Eye (tissue), 1 donor: ENCODE data around the gene TACC2.
A peak's percentile ranks its signal among the peaks of the same experiment; 100 is the strongest.

Source experiments
- DNase-seq: peaks from one replicate; pipeline ENCODE4 v3.0.0-alpha.2; 2015

The TACC2 gene

DNA sequence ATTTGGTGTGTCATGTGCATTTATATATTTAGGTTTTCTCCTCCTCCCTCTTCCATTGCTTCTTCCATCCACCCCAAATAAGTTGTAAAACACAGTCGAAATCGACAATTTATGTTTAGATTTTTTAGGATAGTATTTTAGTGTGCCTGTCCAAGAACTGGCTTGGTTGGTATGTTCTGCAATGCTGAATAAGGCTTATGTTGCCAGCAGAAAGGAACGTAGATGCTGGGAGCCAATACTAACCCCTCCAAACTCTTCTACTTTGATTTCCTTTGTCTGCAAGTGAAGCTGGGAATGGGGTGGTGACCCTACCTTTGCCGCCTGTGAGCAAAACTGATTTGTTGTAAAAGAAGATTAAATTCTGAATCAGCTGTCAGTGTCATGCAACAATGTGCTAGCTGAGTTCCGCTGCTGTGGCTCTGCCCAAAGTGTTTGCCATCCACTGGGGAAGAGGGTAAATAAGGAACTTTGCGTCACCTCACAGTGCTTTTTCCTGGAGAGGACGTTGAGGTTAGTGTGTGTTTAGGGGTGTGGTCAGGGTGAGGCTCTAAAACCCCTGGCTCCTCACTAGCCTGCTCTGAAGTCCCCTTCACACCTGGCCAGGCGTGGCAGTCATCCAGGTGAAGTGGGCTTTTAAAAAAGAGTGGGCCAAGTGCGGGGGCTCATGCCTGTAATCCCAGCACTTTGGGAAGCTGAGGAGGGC, 44.4 kb downstream of the TACC2 start:
- DNase-seq: no peak

DNA sequence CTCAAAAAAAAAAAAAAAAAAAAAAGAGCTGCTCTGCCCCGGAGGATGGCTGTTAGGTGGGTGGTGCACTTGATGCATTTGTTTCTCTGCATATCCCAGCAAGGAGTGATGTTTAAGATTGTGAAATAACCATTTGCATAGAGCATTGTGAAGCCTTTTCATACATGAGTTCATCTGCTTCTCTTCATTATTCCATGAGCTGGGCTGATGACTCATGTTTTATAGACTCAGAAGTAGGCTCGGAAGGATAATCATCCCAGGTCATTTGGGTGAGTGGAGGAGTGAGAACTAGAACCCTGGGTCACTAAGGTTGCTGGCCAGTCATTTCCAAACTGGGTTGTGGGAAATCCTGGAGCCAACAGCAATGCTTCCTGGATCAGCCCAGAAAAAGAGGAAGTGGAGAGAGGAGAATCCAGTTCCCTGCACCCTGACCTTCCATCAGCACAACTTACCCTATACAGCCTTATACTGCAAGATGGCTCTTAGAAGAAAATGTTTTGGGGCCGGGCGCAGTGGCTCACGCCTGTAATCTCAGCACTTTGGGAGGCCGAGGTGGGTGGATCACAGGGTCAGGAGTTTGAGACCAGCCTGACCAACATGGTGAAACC, 45.3 kb downstream of the TACC2 start:
- DNase-seq: no peak

DNA sequence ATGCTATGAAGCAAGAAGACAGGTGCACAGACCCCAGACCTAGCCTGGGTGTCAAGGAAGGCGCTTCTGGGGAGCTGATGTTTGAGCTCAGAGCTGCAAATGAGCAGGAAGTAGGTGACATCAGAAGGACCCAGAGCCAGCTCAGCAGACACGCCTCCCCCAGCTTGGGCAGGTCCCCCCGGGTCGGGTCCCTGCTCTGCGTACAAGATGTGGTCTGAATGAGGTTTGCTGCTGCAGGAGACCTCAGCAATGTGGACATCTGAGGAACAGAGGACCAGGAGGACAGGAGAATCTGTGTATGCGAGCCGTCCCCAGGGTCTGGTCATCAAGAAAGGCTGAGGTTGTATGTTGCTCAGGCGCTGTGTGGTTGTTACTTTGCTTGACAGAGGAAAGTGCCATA, 51.8 kb downstream of the TACC2 start:
- no peak for DNase-seq

DNA sequence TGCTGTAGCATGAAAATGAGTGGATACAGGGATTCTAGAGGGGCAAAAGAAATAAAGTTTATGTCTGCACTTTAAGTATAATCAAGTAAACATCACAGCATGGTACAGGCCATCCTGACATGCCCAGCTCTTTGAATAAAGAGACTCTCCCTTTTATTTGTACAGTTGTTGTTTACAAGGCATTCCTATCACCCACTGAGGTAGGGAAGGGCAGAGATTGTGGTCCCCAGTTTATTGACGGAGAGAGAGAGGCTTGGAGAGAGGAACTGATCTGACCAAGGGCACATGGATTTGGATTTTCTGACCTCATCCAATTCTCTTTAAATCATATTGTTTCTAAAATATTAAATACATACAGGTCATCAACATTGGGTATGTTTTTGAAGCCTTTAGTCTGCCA, 53.9 kb downstream of the TACC2 start:
- no peak for DNase-seq

DNA sequence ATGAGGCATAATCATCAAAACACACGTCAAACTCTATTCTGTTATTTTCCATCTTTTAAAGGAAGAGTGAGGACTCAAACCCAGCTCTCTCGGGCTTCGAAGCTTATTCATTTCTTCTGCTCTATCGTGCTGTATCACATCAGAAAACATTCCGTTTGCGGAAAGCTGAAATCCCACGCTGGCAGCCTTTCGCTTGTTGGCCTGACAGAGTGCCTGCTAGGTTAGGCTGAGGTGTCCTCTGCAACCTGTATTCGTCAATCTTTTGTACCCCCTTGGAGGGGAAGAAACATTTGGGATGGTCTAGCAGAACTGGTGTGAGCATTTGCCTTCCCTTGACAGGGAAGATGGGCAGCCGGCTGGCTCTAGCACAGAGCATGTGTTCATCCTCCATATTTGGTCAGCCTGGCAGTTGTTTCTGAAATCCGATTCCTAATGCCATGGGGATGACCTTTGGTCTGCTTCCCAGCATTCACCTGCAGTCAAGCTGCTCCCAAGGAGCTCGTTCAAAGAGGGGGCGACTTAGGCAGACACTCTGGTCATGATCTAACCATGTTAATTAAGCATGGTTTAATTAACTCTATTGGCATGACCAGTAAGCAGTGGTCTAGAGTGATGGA, 55.2 kb downstream of the TACC2 start:
- DNase-seq: peak; percentile 74

DNA sequence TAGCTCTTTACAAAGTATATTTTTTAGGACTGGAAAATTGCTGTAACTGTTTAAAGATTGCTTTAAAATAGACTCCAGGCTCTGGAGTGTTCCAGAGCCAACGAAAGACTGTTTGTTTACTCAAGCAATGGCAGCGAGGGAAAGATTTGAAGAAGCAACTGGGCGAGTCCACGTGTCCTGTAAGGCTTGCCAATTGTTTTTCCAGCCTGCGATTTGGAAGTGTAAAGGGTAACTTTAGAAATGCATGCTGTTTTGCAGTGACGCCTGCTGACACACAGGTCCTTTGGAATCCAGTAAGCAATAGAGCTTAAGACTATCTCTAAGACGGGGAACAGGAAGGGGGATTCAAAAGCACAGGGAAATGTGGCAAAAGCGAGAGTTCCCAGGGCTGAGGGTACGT, 55.8 kb downstream of the TACC2 start:
- peak; percentile 60 for DNase-seq

- no peak for DNase-seq
Observed at GRCh38 chr10:122045212-122045611, 56.2 kb downstream of the TACC2 start.

DNA sequence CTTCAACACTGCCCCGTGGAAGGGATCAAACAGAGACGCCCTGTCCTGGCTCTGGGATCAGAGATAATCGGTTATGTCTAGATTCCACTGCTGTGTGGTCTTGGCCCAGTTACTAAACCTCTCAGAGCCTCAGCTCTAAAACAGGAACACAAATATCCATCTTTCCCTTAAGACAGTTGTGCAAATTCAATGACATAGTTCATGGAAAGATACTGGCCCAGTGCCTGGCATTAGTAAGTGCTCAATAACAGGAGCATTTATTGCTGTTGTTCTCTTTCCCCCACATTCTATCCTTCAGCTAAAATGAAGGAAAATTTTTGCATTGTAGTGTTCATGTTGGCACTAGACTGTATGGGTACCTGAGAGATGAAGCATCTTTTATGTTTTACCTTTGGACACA, 58.6 kb downstream of the TACC2 start:
- no peak for DNase-seq

DNA sequence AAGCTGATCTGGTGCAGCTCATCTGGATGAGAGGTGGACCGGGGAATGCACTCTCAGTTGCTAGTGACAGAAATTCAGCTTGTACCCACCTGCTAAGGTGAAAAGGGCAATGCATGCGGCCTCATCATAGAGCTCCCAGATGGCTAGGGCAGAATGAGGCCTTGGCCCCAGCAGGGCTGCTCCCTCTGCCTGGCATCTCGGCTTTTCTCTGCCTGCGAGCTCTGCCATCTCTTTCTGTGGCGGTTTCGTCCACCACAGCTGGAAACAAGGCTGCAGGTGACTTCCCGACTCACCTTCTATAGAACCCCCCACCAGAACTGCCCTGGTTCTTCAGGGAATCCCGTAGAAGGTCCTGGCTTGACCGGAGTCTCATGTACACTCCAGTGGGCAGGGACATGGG, 60.1 kb downstream of the TACC2 start:
- DNase-seq: no peak

GRCh38 chr10:122050311-122050710, 61.3 kb downstream of the TACC2 start:
- no peak for DNase-seq

GRCh38 chr10:122050811-122051210, 61.8 kb downstream of the TACC2 start:
- DNase-seq: no peak

DNA sequence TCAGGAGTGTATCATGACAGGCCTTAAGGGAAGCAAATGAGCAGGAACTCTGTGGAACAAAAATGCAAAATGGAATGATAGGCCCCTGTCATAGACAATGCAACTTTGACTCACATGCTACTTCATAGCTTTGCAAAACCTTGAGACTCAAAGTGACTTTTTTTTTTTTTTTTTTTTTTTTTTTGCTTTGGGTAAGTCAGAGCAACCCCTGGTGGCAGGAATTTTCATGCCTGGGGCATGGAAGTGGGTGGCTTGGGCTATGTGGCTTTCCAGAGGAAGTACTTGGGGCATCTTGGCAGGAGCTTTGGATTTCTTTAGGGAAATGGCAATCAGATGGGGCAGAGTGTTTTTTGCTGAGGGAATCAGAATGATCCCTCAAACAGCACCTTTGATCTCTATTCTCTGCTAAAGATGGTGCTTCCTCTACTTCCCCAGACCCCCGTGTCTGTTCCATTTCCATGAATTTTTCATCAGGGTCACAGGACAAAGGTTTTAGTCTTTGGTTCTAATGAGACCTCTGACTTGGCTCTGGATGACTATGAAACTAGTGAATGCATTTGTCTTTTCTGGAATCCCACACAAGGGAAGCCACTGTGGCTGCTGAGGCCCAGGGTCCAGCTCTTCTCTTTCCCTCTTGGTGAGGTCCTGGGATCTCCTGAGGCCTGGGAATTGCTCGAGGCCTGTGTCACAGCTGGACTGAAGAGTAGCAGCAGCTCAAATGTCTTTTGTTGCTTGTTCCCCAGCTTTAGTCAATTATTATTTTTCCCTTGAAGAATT, 62.8 kb downstream of the TACC2 start:
- DNase-seq: peak; percentile 82

GRCh38 chr10:122052701-122053100, 63.7 kb downstream of the TACC2 start:
- DNase-seq: no peak

- no peak for DNase-seq
Observed at GRCh38 chr10:122053314-122053713, 64.4 kb downstream of the TACC2 start.

DNA sequence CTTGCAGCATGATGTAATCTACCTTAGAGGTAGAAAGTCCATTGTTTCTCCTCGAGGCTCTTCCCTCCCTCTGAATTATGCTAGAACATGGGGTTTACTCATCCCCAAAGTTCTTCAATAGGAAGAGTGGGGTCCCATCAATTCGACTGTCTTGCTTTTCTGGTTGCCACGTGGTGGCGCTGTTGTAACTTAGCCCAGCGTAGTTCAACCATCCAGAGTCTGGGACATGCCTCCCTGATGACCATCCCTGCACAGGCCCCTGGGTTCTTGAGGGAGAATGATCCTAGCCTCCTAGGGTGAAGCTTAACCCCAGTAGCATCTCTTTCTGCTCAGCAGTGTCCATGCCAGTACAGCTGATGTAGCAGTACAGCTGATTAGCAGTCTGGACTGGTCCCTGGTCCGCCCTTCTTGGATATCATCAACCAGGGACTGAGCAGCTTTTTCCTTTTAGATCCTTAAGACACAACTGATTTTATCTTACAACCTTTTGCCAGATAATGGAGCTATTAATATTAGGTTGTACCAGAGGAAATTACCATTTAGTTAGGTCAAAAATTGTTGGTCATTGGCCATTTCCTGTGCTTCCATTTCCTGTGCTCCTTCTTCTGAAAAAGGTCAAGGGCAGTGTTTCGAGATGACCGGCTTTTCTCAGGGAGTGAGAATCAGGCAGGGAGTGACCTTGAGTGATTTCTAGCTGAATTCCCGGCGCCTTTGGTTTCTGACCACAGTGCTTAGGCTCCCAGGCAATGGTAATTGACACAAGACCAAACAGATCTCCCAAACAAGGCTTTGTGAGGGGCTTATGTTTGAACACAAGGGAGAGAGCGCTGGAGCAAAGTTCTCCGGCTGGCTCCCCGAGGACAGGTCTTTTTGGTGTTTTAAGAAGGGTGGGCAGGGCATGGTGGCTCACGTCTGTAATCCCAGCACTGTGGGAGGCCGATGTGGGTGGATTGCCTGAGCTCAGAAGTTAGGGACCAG, 65.4 kb downstream of the TACC2 start:
- peak; percentile 59 for DNase-seq

DNA sequence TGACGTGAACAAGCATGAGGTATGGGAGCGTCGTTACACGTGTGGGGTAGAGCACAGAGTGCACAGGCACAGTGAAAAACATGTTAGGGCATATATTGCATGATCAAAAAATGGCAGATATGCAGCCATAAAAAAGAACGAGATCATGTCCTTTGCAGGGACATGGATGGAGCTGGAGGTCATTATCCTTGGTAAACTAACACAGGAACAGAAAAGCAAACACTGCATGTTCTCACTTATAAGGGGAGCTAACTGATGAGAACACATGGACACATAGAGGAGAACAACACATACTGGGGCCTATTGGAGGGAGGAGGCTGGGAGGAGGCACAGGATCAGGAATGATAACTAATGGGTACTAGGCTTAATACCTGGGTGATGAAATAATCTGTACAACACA, 66.3 kb downstream of the TACC2 start:
- DNase-seq: no peak

DNA sequence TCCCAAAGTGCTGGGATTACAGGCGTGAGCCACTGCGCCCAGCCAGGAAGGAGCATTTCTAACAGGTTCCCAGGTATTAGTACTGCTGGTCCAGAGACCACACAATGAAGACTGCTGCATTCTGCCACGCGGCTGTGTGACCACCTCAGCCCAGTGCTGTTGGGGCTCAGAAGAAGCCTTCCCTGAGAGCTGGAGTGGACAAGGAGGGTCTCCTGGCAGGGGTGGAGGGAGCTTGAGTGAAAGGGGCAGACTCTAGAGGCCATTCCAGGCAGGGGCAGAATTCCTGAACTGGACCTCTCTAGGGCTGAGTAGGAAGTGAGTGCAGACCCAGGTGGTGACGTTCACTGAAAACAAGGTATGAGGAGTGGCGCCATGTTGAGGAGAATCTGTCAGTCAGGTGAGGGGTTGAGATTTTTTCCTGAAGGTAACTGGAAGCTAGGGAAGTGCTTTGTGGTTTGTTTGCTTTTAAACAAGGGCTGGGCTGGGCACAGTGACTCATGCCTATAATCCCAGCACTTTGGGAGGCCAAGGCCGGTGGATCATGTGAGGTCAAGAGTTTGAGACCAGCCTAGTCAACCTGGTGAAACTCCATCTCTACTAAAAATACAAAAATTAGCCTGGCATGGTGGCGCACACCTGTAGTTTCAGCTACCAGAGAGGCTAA, 67.6 kb downstream of the TACC2 start:
- no peak for DNase-seq

DNA sequence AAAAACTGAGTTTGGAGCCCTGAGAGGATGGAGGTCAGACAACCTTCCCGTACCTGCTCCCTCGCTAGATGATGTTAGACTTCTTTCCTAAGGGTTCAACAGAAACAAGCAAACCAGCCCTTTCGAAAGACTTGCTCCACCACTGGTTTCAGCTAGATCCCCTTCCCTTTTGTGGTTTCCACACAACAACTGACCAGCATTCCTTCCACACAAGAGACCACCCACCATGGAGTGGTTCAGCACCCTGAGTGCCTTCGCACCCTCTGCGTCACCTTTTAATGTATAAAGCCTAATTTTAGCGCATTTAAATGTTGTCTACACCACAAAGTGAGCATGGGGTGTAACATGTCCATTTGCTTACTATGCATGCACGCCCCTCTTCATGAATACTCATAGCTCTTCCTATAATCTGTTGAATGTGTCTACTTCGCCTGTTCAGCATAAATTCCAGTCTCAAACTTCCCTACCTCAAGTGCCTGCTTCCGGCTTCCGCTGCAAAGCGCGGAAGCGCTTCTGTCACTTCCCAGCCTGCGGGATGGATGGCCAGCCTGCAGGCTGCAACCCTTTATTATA, 69.0 kb downstream of the TACC2 start:
- no peak for DNase-seq

- DNase-seq: no peak
Observed at GRCh38 chr10:122060250-122060649, 71.3 kb downstream of the TACC2 start.

GRCh38 chr10:122062831-122063674, 74.1 kb downstream of the TACC2 start:
- peak; percentile 37 for DNase-seq
